HCT116 (cell line): ENCODE results near the gene PRPS1L1. TPM values are rescaled to one million over a fixed set of nuclear protein-coding genes. Genes with fewer than 3 reads are reported as not detected.
A peak's percentile ranks its signal among the peaks of the same experiment; 100 is the strongest.

Experiments
- ATAC-seq: fragments of 200-7000 bp; cut with Tn5 transposase; 2 replicates; pipeline ENCODE4 v1.9.1; 2020; ENCODE audit warnings: mild to moderate bottlenecking, moderate library complexity
- BruUV-seq: library from RNA; stranded (reverse); fragments of 400-500 nt; replicated peaks from 2 replicates; lab custom pipeline; 2021; lab: Mats Ljungman, UMichigan
- CTCF ChIA-PET: fragments of 300-600 bp; sonication (Branson Sonifier 250); formaldehyde crosslinking; loops from one replicate; lab custom pipeline; 2021; ENCODE audit warnings: antibody characterized with exemption; lab: Charles Lee
- POLR2A ChIA-PET: fragments of 300-600, 350-600 bp; sonication (Branson Sonifier 250); formaldehyde crosslinking; loops from one replicate; lab custom pipeline; 2021; ENCODE audit warnings: antibody characterized with exemption; lab: Charles Lee
- RAD21 ChIA-PET, 2 experiments: fragments of 300-600 bp; sonication (Branson Sonifier 250); formaldehyde crosslinking; loops; one replicate each; lab custom pipeline; 2023; ENCODE audit warnings: low total read pairs in 2 of 2; ENCODE audit not compliant: uncharacterized antibody in 2 of 2, unreplicated experiment in 2 of 2, low non-redundant PET in 1 of 2; lab: Charles Lee
- DNase-seq: peaks from one replicate; pipeline ENCODE4 v3.0.0-alpha.2; 2010; ENCODE audit warnings: low read depth, low spot score
- H2AFZ ChIP-seq: fragments of 200-600 bp; shearing (Covaris generic), sonication (generic); 2 replicates; pipeline ENCODE4 v1.6.1; 2017; ENCODE audit warnings: low read depth, mixed run types, mixed read lengths, antibody characterized with exemption, low read length; ENCODE audit not compliant: poor library complexity, severe bottlenecking
- H3K27ac ChIP-seq: 2 replicates; pipeline ENCODE4 v1.5.1; 2012; ENCODE audit warnings: low read depth, low read length
- H3K27me3 ChIP-seq: fragments of 200-600 bp; sonication (generic); 2 replicates; pipeline ENCODE4 v1.6.1; 2016; ENCODE audit warnings: mixed run types, low read length, mixed read lengths; ENCODE audit not compliant: insufficient read depth
- H3K36me3 ChIP-seq, 2 experiments: fragments of 200-500 bp in 1 of 2; fragments of 200-600 bp in 1 of 2; sonication (Bioruptor generic) in 1 of 2; sonication (generic) in 1 of 2; 2 replicates each; pipeline versions ENCODE4 v1.5.1 to v1.6.1; 2014 to 2016; ENCODE audit warnings: low read length in 2 of 2, inconsistent platforms in 1 of 2, mixed read lengths in 1 of 2, mixed run types in 1 of 2; ENCODE audit not compliant: insufficient read depth in 2 of 2, control insufficient read depth in 1 of 2
- H3K4me1 ChIP-seq, 2 experiments: fragments of 200-600 bp in 1 of 2; sonication (generic) in 1 of 2; 2 replicates each; pipeline versions ENCODE4 v1.5.1 to v1.6.1; 2012 to 2017; ENCODE audit warnings: low read length in 2 of 2, inconsistent platforms in 1 of 2, mild to moderate bottlenecking in 1 of 2, mixed read lengths in 1 of 2, mixed run types in 1 of 2, moderate library complexity in 1 of 2; ENCODE audit not compliant: insufficient read depth in 2 of 2, control insufficient read depth in 1 of 2
- H3K4me2 ChIP-seq: fragments of 200-600 bp; sonication (generic); 2 replicates; pipeline ENCODE4 v1.6.1; 2017; ENCODE audit warnings: mixed run types, low read length, mixed read lengths
- H3K4me3 ChIP-seq, 2 experiments: fragments of 200-600 bp in 1 of 2; sonication (generic) in 1 of 2; replicated peaks in 1 of 2; 2 replicates each; pipeline ENCODE4 v1.5.1; 2011 to 2016; ENCODE audit warnings: low read length in 2 of 2, control low read depth in 1 of 2, low read depth in 1 of 2, mild to moderate bottlenecking in 1 of 2, mixed read lengths in 1 of 2, mixed run types in 1 of 2
- H3K79me2 ChIP-seq: fragments of 200-600 bp; sonication (generic); 2 replicates; pipeline ENCODE4 v1.6.1; 2017; ENCODE audit warnings: mild to moderate bottlenecking, mixed run types, low read length, moderate library complexity, mixed read lengths; ENCODE audit not compliant: insufficient read depth
- H3K9ac ChIP-seq: fragments of 200-600 bp; sonication (generic); 2 replicates; pipeline ENCODE4 v1.6.1; 2016; ENCODE audit warnings: low read length, mixed read lengths
- H3K9me2 ChIP-seq: fragments of 200-600 bp; sonication (generic), shearing (Covaris generic); 2 replicates; pipeline ENCODE4 v1.6.1; 2017; ENCODE audit warnings: mixed run types, mild to moderate bottlenecking, moderate library complexity; ENCODE audit not compliant: insufficient read depth
- H3K9me3 ChIP-seq, 2 experiments: fragments of 200-500 bp in 1 of 2; fragments of 200-600 bp in 1 of 2; sonication (Bioruptor generic) in 1 of 2; sonication (generic) in 1 of 2; 2 replicates each; pipeline ENCODE4 v1.6.1; 2014 to 2017; ENCODE audit warnings: low read length in 2 of 2, mixed read lengths in 2 of 2, inconsistent platforms in 1 of 2, low read depth in 1 of 2, mild to moderate bottlenecking in 1 of 2, mixed run types in 1 of 2, moderate library complexity in 1 of 2; ENCODE audit not compliant: control insufficient read depth in 1 of 2, insufficient read depth in 1 of 2
- H4K20me1 ChIP-seq: fragments of 200-600 bp; sonication (generic), shearing (Covaris generic); 2 replicates; pipeline ENCODE4 v1.6.1; 2017; ENCODE audit warnings: mixed run types, mild to moderate bottlenecking, moderate library complexity; ENCODE audit not compliant: insufficient read depth
- CTCF ChIP-seq, 3 experiments: fragments of 200-600 bp in 1 of 3; sonication (generic) in 1 of 3; IDR thresholded peaks in 2 of 3; conservative IDR thresholded peaks in 1 of 3; 2 replicates each; pipeline ENCODE4 v1.5.1; 2012 to 2017; ENCODE audit warnings: low read depth in 2 of 3, low read length in 2 of 3, antibody characterized with exemption in 1 of 3, borderline replicate concordance in 1 of 3, control low read depth in 1 of 3, mild to moderate bottlenecking in 1 of 3, mixed read lengths in 1 of 3, mixed run types in 1 of 3, moderate library complexity in 1 of 3; ENCODE audit not compliant: insufficient read depth in 1 of 3
- JUND ChIP-seq: IDR thresholded peaks from 2 replicates; pipeline ENCODE4 v1.6.1; 2012
- RAD21 ChIP-seq: IDR thresholded peaks from 2 replicates; pipeline ENCODE4 v1.6.1; 2012; ENCODE audit warnings: low read depth, mild to moderate bottlenecking
- SRF ChIP-seq: IDR thresholded peaks from 2 replicates; pipeline ENCODE4 v1.6.1; 2012; ENCODE audit warnings: low read depth
- ZFX ChIP-seq: fragments of 450-650 bp; IDR thresholded peaks from 2 replicates; pipeline ENCODE4 v1.6.1; 2017
- intact Hi-C: fragments of 100-400 bp; cut with micrococcal nuclease; formaldehyde crosslinking; loops from 2 replicates; pipeline ENCODE4 v1.10.0; 2022
- total RNA-seq: library from RNA; stranded (reverse); gene quantifications from one replicate; pipeline ENCODE4 v1.2.1, GENCODE V29; 2021; ENCODE audit not compliant: unreplicated experiment

Gene PRPS1L1
- total RNA-seq, 1 experiment from 2014 or later, result not detected

DNA sequence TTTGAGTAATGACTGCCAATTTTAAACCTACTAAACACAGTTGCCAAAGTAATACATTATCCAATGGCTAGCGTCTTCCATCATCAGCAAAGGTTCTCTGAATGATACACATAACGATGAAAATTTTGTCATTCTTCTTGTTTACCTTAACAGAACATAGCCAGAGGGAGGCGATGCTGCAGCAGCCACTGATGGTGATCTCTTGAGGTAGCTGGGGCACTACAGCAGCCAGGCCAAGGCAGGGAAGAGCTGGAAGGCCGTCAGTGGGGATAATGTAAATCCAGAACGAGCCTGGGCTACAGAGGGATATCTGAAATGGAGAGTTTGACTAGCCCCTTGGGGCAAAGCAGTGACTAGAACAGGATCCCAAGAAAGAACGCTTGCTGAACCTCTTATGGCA, 38.8 kb downstream of the PRPS1L1 start:
- Histone ChIP-seq H3K36me3 (no peaks in the 10 kb centered on the region), H2AFZ (no peak overlapping the region), H3K9me3 (no peaks in the 10 kb centered on the region), H3K4me3 (no peak overlapping the region), H3K27ac (no peak overlapping the region), H3K79me2 (no peaks in the 10 kb centered on the region), H4K20me1 (no peaks in the 10 kb centered on the region), H3K9ac (no peak overlapping the region), H3K9me2 (no peaks in the 10 kb centered on the region), H3K4me2 (no peak overlapping the region), H3K4me1 (no peaks in the 10 kb centered on the region), H3K27me3 (no peaks in the 10 kb centered on the region)
- ChIA-PET POLR2A (no interaction called here), RAD21 (no interaction called here), CTCF (no interaction called here)
- BruUV-seq, result no TSS peak
- intact Hi-C loops, result no loop called here
- DNase-seq (no peak), ATAC-seq (0 out of 2 replicates have a peak, but pooled peaks have one; percentile 36)
- TF ChIP-seq CTCF (IDR thresholded peaks at IDR 0.05 in 2 of 3, conservative IDR thresholded peaks at IDR 0.05 in 1 of 3; ENCODE audit: borderline replicate concordance in 1 of 3, insufficient read depth in 1 of 3, low read depth in 2 of 3, low read length in 2 of 3), result peak in 1 of 3 experiments; percentile 37; a peak in 2 of 6 replicates
- TF ChIP-seq JUND, result no peak

DNA sequence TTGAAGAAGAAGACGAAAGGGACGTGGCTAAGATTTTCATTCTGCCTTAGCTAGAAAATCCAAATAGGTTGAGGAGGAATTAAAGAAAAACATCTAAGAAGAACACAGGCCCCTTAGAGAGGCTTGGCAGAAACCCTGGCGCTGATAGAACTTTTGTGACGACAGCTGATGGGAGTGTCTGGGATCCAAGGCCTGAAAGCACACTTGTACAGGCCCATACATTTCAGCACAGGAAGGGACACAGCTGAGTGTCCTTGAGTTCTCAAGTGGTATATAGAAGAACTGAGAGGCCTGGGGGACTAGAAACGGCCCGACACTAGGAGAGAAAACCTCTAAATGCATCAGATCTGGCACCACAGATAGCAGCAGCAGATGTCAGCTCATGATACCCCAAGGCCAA, 39.5 kb downstream of the PRPS1L1 start:
- intact Hi-C loops, result no loop called here
- BruUV-seq, result no TSS peak
- Histone ChIP-seq H4K20me1 (no peaks in the 10 kb centered on the region), H3K4me2 (no peak overlapping the region), H3K9me2 (no peaks in the 10 kb centered on the region), H3K4me1 (no peaks in the 10 kb centered on the region), H2AFZ (no peak overlapping the region), H3K27me3 (no peaks in the 10 kb centered on the region), H3K9me3 (no peaks in the 10 kb centered on the region), H3K4me3 (no peak overlapping the region), H3K27ac (no peak overlapping the region), H3K9ac (no peak overlapping the region), H3K79me2 (no peaks in the 10 kb centered on the region), H3K36me3 (no peaks in the 10 kb centered on the region)
- TF ChIP-seq SRF (no peak), JUND (no peak), ZFX (no peak), RAD21 (no peak)
- ATAC-seq (no peak), DNase-seq (no peak)
- CTCF ChIA-PET, result no interaction called here
- RAD21 ChIA-PET, result no interaction called here
- POLR2A ChIA-PET, result no interaction called here
